IMR-90 (cell line): ENCODE data around the gene POM121L2. TPM values are rescaled to one million over a fixed set of nuclear protein-coding genes. Genes with fewer than 3 reads are reported as not detected.
A peak's percentile ranks its signal among the peaks of the same experiment; 100 is the strongest.

Experiments used
- ATAC-seq: fragments of 200-7000 bp; cut with Tn5 transposase; 2 replicates; pipeline ENCODE4 v1.9.1; 2020; ENCODE audit warnings: low read depth, mild to moderate bottlenecking, moderate library complexity
- BruUV-seq: library from RNA; stranded (reverse); fragments of 400-500 nt; replicated peaks from 2 replicates; lab custom pipeline; 2021; lab: Mats Ljungman, UMichigan
- CTCF ChIA-PET: fragments of 300-600 bp; formaldehyde crosslinking; extraction: SDS; loops from one replicate; lab custom pipeline; 2021; ENCODE audit warnings: antibody characterized with exemption; lab: Yijun Ruan, JAX
- POLR2A ChIA-PET: fragments of 300-600 bp; sonication (Branson Sonifier 250); formaldehyde crosslinking; loops from one replicate; lab custom pipeline; 2022; ENCODE audit warnings: antibody characterized with exemption; ENCODE audit not compliant: unreplicated experiment; lab: Charles Lee
- DNase-seq: peaks from one replicate; pipeline ENCODE4 v3.0.0; 2013
- H2AFZ ChIP-seq: replicated peaks from 2 replicates; pipeline ENCODE3; 2013; ENCODE audit warnings: low read length, mild to moderate bottlenecking; ENCODE audit not compliant: poor library complexity
- H2AK5ac ChIP-seq: 2 replicates; pipeline ENCODE4 v1.6.1; 2013; ENCODE audit warnings: low read depth, low read length, inconsistent platforms
- H2AK9ac ChIP-seq: replicated peaks from 2 replicates; pipeline ENCODE3; 2013; ENCODE audit warnings: mild to moderate bottlenecking, low read depth, low read length, moderate library complexity; ENCODE audit not compliant: poor library complexity
- H2BK120ac ChIP-seq: 2 replicates; pipeline ENCODE4 v1.6.1; 2013; ENCODE audit warnings: low read depth, low read length, inconsistent platforms
- H2BK15ac ChIP-seq: 3 replicates; pipeline ENCODE4 v1.6.1; 2013; ENCODE audit warnings: low read depth, low read length, inconsistent platforms
- H2BK20ac ChIP-seq: 2 replicates; pipeline ENCODE4 v1.6.1; 2013; ENCODE audit warnings: low read depth, mild to moderate bottlenecking, inconsistent platforms, low read length, moderate library complexity
- H2BK5ac ChIP-seq: 2 replicates; pipeline ENCODE4 v1.6.1; 2013; ENCODE audit warnings: mild to moderate bottlenecking, low read depth, low read length, inconsistent platforms; ENCODE audit not compliant: poor library complexity, severe bottlenecking
- H3K14ac ChIP-seq: replicated peaks from 2 replicates; pipeline ENCODE4 v1.6.1; 2013; ENCODE audit warnings: low read depth, low read length, inconsistent platforms
- H3K18ac ChIP-seq: 2 replicates; pipeline ENCODE4 v1.6.1; 2013; ENCODE audit warnings: low read depth, low read length, control low read depth
- H3K23ac ChIP-seq: 2 replicates; pipeline ENCODE4 v1.6.1; 2013; ENCODE audit warnings: low read depth, low read length, inconsistent platforms
- H3K27ac ChIP-seq: 2 replicates; pipeline ENCODE4 v1.5.1; 2013; ENCODE audit warnings: mild to moderate bottlenecking, control low read depth, low read length; ENCODE audit not compliant: insufficient read depth
- H3K27me3 ChIP-seq: 2 replicates; pipeline ENCODE4 v1.6.1; 2013; ENCODE audit warnings: low read length; ENCODE audit not compliant: control insufficient read depth, insufficient read depth
- H3K36me3 ChIP-seq: 2 replicates; pipeline ENCODE4 v1.6.1; 2013; ENCODE audit warnings: low read length, mixed read lengths; ENCODE audit not compliant: control insufficient read depth, insufficient read depth
- H3K4ac ChIP-seq: 2 replicates; pipeline ENCODE4 v1.6.1; 2013; ENCODE audit warnings: low read depth, low read length, inconsistent platforms
- H3K4me1 ChIP-seq: 2 replicates; pipeline ENCODE4 v1.6.1; 2013; ENCODE audit warnings: low read length, mixed read lengths; ENCODE audit not compliant: control insufficient read depth, insufficient read depth
- H3K4me2 ChIP-seq: 2 replicates; pipeline ENCODE4 v1.6.1; 2013; ENCODE audit warnings: low read depth, mild to moderate bottlenecking, control low read depth, low read length, moderate library complexity
- H3K4me3 ChIP-seq: 2 replicates; pipeline ENCODE4 v1.5.1; 2013; ENCODE audit warnings: low read depth, mild to moderate bottlenecking, control low read depth, low read length, moderate library complexity; ENCODE audit not compliant: insufficient read depth
- H3K56ac ChIP-seq: 2 replicates; pipeline ENCODE4 v1.6.1; 2013; ENCODE audit warnings: low read length, inconsistent platforms; ENCODE audit not compliant: insufficient read depth; ENCODE audit errors: extremely low read depth
- H3K79me1 ChIP-seq, 2 experiments: 2 replicates each; pipeline ENCODE4 v1.6.1; 2013; ENCODE audit warnings: low read length in 2 of 2, inconsistent platforms in 1 of 2, low read depth in 1 of 2
- H3K9ac ChIP-seq: 2 replicates; pipeline ENCODE4 v1.6.1; 2013; ENCODE audit warnings: low read depth, low read length, control low read depth
- H3K9me1 ChIP-seq: 2 replicates; pipeline ENCODE4 v1.6.1; 2013; ENCODE audit warnings: low read length, inconsistent platforms; ENCODE audit not compliant: insufficient read depth
- H3K9me3 ChIP-seq: 2 replicates; pipeline ENCODE4 v1.6.1; 2013; ENCODE audit warnings: low read length; ENCODE audit not compliant: control insufficient read depth, insufficient read depth
- H4K20me1 ChIP-seq: 2 replicates; pipeline ENCODE4 v1.6.1; 2013; ENCODE audit warnings: low read length, inconsistent platforms; ENCODE audit not compliant: insufficient read depth
- H4K5ac ChIP-seq: 2 replicates; pipeline ENCODE4 v1.6.1; 2013; ENCODE audit warnings: mild to moderate bottlenecking, low read depth, low read length, control low read depth
- H4K8ac ChIP-seq, 2 experiments: 2 replicates each; pipeline ENCODE4 v1.6.1; 2013; ENCODE audit warnings: low read depth in 2 of 2, low read length in 2 of 2, control low read depth in 1 of 2, inconsistent platforms in 1 of 2
- H4K91ac ChIP-seq: 2 replicates; pipeline ENCODE4 v1.6.1; 2013; ENCODE audit warnings: low read depth, low read length, inconsistent platforms; ENCODE audit not compliant: insufficient read depth
- BHLHE40 ChIP-seq: fragments of 150-350 bp; IDR thresholded peaks from 2 replicates; pipeline ENCODE4 v1.6.1; 2016; ENCODE audit warnings: mild to moderate bottlenecking, low read depth, low read length
- CEBPB ChIP-seq: IDR thresholded peaks from 2 replicates; pipeline ENCODE4 v1.6.1; 2012; ENCODE audit warnings: low read depth, low read length, improper control_type of control experiment
- CHD1 ChIP-seq: IDR thresholded peaks from 2 replicates; pipeline ENCODE4 v1.6.1; 2012; ENCODE audit warnings: low read depth, low read length, improper control_type of control experiment
- FOS ChIP-seq: fragments of 150-350 bp; IDR thresholded peaks from 2 replicates; pipeline ENCODE4 v1.6.1; 2016; ENCODE audit warnings: low read depth, low read length
- MAFK ChIP-seq: IDR thresholded peaks from 2 replicates; pipeline ENCODE4 v1.6.1; 2012; ENCODE audit warnings: low read depth, low read length, improper control_type of control experiment
- MAZ ChIP-seq: IDR thresholded peaks from 2 replicates; pipeline ENCODE4 v1.6.1; 2012; ENCODE audit warnings: low read depth, mild to moderate bottlenecking, low read length, improper control_type of control experiment, moderate library complexity, borderline replicate concordance
- MXI1 ChIP-seq: IDR thresholded peaks from 2 replicates; pipeline ENCODE4 v1.6.1; 2012; ENCODE audit warnings: low read depth, mild to moderate bottlenecking, low read length, moderate library complexity, borderline replicate concordance
- NFE2L2 ChIP-seq: fragments of 150-350 bp; IDR thresholded peaks from 2 replicates; pipeline ENCODE4 v1.6.1; 2016; ENCODE audit warnings: low read depth, mild to moderate bottlenecking, low read length
- POLR2A ChIP-seq: IDR thresholded peaks from 2 replicates; pipeline ENCODE4 v1.6.1; 2012; ENCODE audit warnings: mild to moderate bottlenecking, low read depth, low read length
- RAD21 ChIP-seq: IDR thresholded peaks from 2 replicates; pipeline ENCODE4 v1.6.1; 2012; ENCODE audit warnings: low read length, improper control_type of control experiment
- RCOR1 ChIP-seq: IDR thresholded peaks from 2 replicates; pipeline ENCODE4 v1.6.1; 2012; ENCODE audit warnings: mild to moderate bottlenecking, low read length, improper control_type of control experiment; ENCODE audit not compliant: insufficient replicate concordance
- RFX5 ChIP-seq: IDR thresholded peaks from 2 replicates; pipeline ENCODE4 v1.8.0; 2012; ENCODE audit warnings: low read depth, mild to moderate bottlenecking, low read length, moderate library complexity
- SMC3 ChIP-seq: fragments of 150-350 bp; IDR thresholded peaks from 2 replicates; pipeline ENCODE4 v1.6.1; 2016; ENCODE audit warnings: low read depth, mild to moderate bottlenecking, antibody characterized with exemption, low read length, moderate library complexity
- WGBS, 2 experiments: methylation state at CpG; one replicate each; pipeline versions ENCODE4 v1.1.5 to v1.1.7; 2013; ENCODE audit warnings: missing lambda C conversion rate in 2 of 2; ENCODE audit not compliant: insufficient read length in 1 of 2; ENCODE audit errors: extremely low coverage in 2 of 2; 5-methylcytosine and 5-hydroxymethylcytosine counted together
- dilution Hi-C: fragments of 300-500 bp; cut with HindIII; formaldehyde crosslinking; loops from one replicate; pipeline ENCODE4 v1.14.3; 2018; ENCODE audit warnings: low sequenced_read_pairs; ENCODE audit not compliant: unreplicated experiment
- in situ Hi-C: fragments of 300-500 bp; cut with MboI; formaldehyde crosslinking; loops from 3 replicates; pipeline ENCODE4 v1.14.3; 2019; ENCODE audit warnings: low sequenced_read_pairs, inconsistent platforms, mixed read lengths
- intact Hi-C: fragments of 100-400 bp; cut with micrococcal nuclease; formaldehyde crosslinking; loops from 2 replicates; pipeline ENCODE4 v1.10.0; 2022
- polyA plus RNA-seq, 3 experiments: library from polyadenylated mRNA; depleted of rRNA; stranded (reverse); fragments of >200 nt; gene quantifications; 2 replicates each; pipeline ENCODE4 v1.2.3, GENCODE V29; 2012; ENCODE audit warnings: low replicate concordance in 1 of 3
- total RNA-seq: library from RNA; depleted of rRNA; stranded (reverse); fragments of >200 nt; gene quantifications from 2 replicates; pipeline ENCODE4 v1.2.3, GENCODE V29; 2012
- TF ChIP-seq, protein P1 (sequence below): fragments of 150-350 bp; IDR thresholded peaks from 2 replicates; pipeline ENCODE4 v1.6.1; 2016; ENCODE audit warnings: low read depth, mild to moderate bottlenecking, low read length, moderate library complexity, borderline replicate concordance
- TF ChIP-seq, protein P2 (sequence below): conservative IDR thresholded peaks from 2 replicates; pipeline ENCODE4 v1.5.1; 2012; ENCODE audit warnings: mild to moderate bottlenecking, low read depth, low read length, improper control_type of control experiment
- TF ChIP-seq, protein P3 (sequence below): fragments of 150-350 bp; IDR thresholded peaks from 2 replicates; pipeline ENCODE4 v1.6.1; 2017; ENCODE audit warnings: mild to moderate bottlenecking, antibody characterized with exemption, low read length, low read depth

POM121L2 gene
- total and polyA plus RNA-seq, 2 of the 4 experiments (the other 2 are of a cell fraction), result not detected

DNA sequence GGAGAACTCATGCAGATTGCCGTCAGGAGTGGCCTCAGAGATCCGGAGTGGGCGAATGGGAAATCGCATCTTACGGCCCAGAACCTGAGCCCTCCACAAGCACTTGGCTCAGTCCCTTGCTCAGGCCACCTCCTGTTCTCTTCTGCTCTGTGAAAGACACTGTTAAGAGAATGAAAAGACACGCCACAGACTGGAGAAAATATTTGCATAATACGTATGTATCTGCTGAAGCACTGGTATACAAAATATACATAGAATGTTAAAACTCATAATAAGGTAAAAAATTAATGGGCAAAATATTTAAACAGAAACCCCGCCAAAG, 838 bp upstream of the POM121L2 start:
- H2AK9ac ChIP-seq, result no peak overlapping the region
- TF ChIP-seq NFE2L2 (no peak), CHD1 (no peak), MAZ (no peak), POLR2A (no peak), CEBPB (no peak), SMC3 (no peak), RFX5 (no peak), RAD21 (no peak), MAFK (no peak), BHLHE40 (no peak), MXI1 (no peak), FOS (no peak), RCOR1 (no peak)
- TF ChIP-seq, protein P1, sequence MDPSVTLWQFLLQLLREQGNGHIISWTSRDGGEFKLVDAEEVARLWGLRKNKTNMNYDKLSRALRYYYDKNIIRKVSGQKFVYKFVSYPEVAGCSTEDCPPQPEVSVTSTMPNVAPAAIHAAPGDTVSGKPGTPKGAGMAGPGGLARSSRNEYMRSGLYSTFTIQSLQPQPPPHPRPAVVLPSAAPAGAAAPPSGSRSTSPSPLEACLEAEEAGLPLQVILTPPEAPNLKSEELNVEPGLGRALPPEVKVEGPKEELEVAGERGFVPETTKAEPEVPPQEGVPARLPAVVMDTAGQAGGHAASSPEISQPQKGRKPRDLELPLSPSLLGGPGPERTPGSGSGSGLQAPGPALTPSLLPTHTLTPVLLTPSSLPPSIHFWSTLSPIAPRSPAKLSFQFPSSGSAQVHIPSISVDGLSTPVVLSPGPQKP, result no peak
- TF ChIP-seq, protein P2, sequence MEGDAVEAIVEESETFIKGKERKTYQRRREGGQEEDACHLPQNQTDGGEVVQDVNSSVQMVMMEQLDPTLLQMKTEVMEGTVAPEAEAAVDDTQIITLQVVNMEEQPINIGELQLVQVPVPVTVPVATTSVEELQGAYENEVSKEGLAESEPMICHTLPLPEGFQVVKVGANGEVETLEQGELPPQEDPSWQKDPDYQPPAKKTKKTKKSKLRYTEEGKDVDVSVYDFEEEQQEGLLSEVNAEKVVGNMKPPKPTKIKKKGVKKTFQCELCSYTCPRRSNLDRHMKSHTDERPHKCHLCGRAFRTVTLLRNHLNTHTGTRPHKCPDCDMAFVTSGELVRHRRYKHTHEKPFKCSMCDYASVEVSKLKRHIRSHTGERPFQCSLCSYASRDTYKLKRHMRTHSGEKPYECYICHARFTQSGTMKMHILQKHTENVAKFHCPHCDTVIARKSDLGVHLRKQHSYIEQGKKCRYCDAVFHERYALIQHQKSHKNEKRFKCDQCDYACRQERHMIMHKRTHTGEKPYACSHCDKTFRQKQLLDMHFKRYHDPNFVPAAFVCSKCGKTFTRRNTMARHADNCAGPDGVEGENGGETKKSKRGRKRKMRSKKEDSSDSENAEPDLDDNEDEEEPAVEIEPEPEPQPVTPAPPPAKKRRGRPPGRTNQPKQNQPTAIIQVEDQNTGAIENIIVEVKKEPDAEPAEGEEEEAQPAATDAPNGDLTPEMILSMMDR, result no peak
- TF ChIP-seq, protein P3, sequence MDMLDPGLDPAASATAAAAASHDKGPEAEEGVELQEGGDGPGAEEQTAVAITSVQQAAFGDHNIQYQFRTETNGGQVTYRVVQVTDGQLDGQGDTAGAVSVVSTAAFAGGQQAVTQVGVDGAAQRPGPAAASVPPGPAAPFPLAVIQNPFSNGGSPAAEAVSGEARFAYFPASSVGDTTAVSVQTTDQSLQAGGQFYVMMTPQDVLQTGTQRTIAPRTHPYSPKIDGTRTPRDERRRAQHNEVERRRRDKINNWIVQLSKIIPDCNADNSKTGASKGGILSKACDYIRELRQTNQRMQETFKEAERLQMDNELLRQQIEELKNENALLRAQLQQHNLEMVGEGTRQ, result no peak
- WGBS, 2 experiments, result no CpG with 5 or more reads among the region's 8 CpGs
- intact Hi-C loops (no loop called here), in situ Hi-C loops (no loop called here), dilution Hi-C loops (no loop called here)
- no peak overlapping the region for H3K18ac ChIP-seq
- H4K91ac ChIP-seq, result no peak overlapping the region
- no peak overlapping the region for H3K4ac ChIP-seq
- no peak overlapping the region for H2BK15ac ChIP-seq
- no peaks in the 10 kb centered on the region for H3K9me1 ChIP-seq
- no peaks in the 10 kb centered on the region for H4K20me1 ChIP-seq
- ChIA-PET CTCF (interaction anchor here (1.0 kb wide), 1 partner anchor 9 kb away, joined by 7 read pairs; no protein-coding TSS in a partner anchor), POLR2A (no interaction called here)
- H4K5ac ChIP-seq, result no peak overlapping the region
- H3K27me3 ChIP-seq, result peaks cover 15% of the 10 kb centered on the region; the same call in 1 of the 2 replicates
- H3K36me3 ChIP-seq, result no peaks in the 10 kb centered on the region
- H3K9me3 ChIP-seq, result no peaks in the 10 kb centered on the region
- H3K4me3 ChIP-seq, result no peak overlapping the region
- DNase-seq (no peak), ATAC-seq (peak; percentile 37; the same call in 1 of the 2 replicates)
- H2AFZ ChIP-seq, result peak overlapping the region; percentile 85
- no peak overlapping the region for H3K27ac ChIP-seq
- peak overlapping the region; percentile 62; the same call in 1 of the 2 replicates for H3K4me2 ChIP-seq
- no peak overlapping the region for H4K8ac ChIP-seq
- no peak overlapping the region for H2BK120ac ChIP-seq
- no peak overlapping the region for H3K23ac ChIP-seq
- no peak overlapping the region for H3K56ac ChIP-seq
- no peak overlapping the region for H2AK5ac ChIP-seq
- no peaks in the 10 kb centered on the region for H3K79me1 ChIP-seq
- H3K9ac ChIP-seq, result no peak overlapping the region
- no peaks in the 10 kb centered on the region for H3K4me1 ChIP-seq
- no peak overlapping the region for H3K14ac ChIP-seq
- BruUV-seq, result no TSS peak
- no peak overlapping the region for H2BK20ac ChIP-seq
- H2BK5ac ChIP-seq, result no peak overlapping the region
